GM21447 (cell line): ENCODE results near the gene GATA5.
"Not testable (repeated sequence)": the region's sequence is repeated elsewhere in the genome, so short reads cannot be mapped to it uniquely, and the experiment has no call there.

Source experiments
- ATAC-seq: cut with Tn5 transposase; IDR thresholded peaks from one replicate; pipeline ENCODE4 v1.9.1; 2021; ENCODE audit not compliant: unreplicated experiment

Gene GATA5

GRCh38 chr20:62505337-62506045 lies 29.7 kb upstream of the GATA5 start:
- ATAC-seq = no peak

DNA sequence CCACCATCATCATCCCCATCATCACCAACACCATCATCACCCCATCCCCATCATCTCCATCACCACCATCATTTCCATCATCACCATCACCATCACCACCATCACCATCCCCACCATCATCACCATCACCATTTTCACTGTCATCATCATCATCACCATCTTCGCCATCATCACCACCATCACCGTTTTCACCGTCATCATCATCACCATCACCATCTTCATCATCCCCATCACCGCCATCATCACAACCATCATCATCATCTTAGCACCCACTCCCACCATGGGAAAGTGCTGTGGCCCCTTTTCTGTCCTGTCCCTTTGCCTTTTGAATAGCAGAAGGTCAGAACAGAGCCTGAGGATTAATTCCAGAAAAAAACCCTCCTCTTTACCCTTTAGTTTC lies 28.5 kb upstream of the GATA5 start:
- ATAC-seq = no peak

- no peak for ATAC-seq
Observed at GRCh38 chr20:62503401-62504178, 27.8 kb upstream of the GATA5 start.

- no peak for ATAC-seq
Observed at GRCh38 chr20:62502496-62503095, 26.8 kb upstream of the GATA5 start.

DNA sequence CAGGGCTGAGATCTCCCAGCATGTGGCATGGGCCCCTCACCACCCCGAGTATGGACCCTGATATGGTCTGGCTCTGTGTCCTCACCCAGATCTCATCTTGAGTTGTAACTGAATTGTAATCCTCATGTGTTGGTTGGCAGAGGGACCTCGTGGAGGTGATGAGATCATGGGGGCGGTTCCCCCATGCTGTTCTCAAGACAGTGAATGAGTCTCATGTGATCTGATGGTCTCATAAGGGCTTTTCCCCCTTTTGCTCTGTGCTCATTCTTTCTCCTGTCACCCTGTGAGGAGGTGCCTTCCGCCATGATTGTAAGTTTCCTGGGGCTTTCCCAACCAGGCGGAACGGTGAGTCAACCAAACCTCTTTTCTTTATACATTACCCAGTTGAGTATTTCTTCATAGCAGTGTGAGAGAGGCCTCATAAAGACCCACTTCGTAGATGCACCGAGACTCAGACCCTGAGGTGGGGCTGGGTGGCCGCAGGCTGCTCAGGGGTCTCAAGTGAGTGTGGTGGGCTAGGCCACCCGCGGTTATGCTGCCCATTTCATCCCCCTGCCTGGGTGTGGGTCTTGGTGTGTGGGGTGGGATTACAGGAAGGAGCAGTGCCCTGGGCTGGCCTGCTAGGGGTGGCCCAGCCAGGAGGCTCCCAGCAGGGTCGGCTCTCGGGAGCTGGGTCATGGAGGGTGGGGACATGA lies 26.2 kb upstream of the GATA5 start:
- peak; percentile 64 for ATAC-seq

DNA sequence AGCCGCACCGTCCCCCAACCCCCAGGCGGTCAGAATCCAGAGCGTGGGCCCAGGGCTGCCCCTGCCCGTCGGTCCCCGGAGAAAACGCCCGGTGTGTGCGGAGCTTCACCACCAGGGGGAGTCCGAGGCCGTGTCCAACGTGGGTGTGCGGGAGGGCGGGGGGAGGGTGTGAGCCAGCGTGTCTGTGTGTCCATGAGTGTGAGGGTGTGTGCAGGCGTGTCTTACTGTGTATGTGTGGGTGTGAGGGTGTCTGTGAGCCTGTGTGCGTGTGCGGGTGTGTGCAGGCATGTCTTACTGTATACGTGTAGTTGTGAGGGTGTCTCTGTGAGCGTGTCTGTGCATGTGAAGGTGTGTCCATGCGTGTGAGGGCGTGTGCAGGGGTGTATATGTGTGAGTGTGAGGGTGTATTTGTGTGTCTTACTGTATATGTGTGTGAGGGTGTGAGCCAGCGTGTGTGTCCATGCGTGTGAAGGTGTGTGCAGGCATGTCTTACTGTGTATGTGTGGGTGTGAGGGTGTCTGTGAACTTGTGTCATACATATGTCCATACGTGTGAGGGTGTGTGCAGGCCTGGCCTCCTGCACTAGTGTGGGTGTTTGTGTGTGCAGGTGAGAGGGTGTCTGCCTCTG lies 24.6 kb upstream of the GATA5 start:
- no peak for ATAC-seq

- ATAC-seq = no peak
Observed at GRCh38 chr20:62499758-62500236, 24.0 kb upstream of the GATA5 start.

DNA sequence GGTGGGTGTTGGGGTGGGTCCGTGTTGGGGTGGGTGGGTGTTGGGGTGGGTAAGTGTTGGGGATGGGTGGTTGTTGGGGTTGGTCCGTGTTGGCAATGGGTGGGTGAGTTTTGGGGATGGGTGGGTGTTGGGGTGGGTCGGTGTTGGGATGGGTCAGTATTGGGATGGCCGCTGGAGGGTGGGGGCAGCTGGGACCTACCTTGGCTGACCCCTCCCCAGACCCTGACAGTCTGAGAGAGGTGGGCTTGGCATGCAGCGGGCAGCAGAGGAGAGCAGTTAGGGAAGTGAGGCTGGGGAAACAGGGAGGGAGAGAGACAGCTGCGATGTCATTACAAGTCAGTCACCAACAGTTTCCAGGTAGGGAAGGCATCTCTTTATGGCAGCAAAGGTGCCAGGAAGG lies 23.1 kb upstream of the GATA5 start:
- no peak for ATAC-seq

DNA sequence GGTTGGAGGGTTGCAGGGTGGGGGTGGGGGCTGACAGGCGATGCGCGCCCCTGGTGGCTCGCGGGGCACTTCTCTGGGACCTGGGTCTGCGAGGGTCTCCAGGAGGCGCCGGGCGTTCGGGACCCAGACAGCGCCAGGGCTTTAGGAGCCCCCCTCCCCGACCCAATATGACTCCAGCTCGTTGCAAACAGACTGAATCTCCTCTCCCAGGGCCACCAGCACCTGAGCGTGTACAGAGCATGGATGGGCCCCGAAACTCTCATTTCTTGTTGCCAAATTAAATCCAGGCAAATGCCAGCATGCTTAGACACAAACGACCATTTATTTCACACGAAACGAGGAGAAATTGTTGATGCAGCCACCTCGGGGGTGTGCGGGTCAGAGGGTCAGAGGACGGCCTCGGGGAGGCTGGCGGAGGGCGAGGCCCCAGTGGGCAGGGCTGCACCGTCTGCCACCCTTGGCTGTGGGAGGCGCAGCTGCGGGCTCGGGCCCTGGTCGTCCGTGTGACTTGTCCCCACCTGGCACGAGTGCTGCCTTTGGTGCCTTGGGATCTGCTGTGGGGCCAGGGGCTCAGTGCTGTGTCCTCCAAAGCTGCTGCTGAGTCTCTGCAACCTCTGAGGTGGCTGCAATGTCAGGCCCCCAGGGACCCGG lies 20.9 kb upstream of the GATA5 start:
- ATAC-seq = no peak

- no peak for ATAC-seq
Observed at GRCh38 chr20:62495749-62496567, 20.2 kb upstream of the GATA5 start.

GRCh38 chr20:62494980-62495748 lies 19.4 kb upstream of the GATA5 start:
- no peak for ATAC-seq

- no peak for ATAC-seq
Observed at GRCh38 chr20:62494537-62494936, 18.7 kb upstream of the GATA5 start.

DNA sequence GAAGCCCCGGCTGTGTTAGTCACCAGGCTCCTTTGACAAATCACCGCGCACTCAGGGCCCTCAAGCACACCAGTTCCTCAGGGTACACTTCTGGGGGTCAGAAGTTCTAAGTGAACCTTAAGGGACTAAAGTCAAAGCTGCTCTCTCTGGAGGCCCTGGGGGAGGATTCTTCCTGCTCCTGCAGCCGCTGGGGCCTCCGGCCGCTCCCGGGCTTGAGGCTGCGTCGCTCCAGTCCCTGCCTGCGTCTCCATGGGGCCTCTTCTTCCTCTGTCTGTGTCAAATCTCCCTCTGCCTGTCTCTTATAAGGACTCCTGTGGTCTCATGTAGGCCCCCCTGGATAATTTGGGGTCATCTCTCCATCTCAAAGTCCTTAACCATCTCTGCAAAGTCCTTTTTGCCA lies 18.1 kb upstream of the GATA5 start:
- ATAC-seq = no peak

- ATAC-seq = no peak
Observed at GRCh38 chr20:62493253-62493885, 17.6 kb upstream of the GATA5 start.

DNA sequence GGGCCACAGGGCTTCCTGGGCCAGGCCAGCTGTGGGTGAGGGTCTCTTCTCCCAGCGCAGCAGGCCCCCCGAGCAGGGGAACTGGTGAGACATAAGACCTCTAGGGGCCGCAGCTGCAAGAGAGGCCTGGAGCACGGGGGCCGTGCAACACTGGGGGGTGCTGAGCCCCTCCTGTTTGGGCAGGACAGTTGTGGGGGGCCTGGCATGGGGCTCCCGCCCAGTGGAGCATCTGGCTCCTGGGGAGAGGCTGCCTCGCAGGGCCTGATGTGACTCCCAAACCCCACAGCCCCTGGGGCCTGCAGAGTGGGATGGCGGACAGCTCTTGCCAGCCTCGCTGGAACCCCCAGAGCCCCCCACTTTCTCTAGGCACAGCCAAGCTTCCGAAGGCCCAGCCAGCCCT lies 16.9 kb upstream of the GATA5 start:
- ATAC-seq = no peak

DNA sequence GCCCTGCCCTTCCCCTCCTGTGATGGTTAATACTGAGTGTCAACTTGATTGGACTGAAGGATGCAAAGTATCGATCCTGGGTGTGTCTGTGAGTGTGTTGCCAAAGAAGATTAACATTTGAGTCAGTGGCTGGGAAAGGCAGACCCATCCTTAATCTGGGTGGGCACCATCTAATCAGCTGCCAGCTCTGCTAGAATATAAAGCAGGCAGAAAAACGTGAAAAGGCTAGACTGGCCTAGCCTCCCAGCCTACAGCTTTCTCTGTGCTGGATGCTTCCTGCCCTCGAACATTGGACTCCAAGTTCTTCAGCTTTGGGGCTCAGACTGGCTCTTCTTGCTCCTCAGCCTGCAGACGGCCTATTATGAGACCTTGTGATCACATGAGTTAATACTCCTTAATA lies 15.0 kb upstream of the GATA5 start:
- ATAC-seq = not testable (repeated sequence)

DNA sequence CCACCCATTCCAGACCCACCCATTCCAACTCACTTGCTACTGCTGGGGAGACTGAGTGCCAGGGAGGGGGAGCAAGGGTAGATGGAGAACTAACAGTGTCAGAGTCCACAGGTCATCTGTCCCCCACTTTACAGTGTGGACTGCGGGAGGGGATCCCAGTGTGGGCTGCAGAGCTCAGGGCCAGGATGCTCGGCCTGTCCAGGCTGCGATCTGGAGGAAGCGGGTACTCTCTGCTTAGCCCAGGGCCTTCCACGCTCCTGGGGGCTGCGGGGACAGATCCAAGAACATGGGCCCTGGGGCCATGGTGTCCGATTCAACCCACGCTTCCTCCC lies 14.1 kb upstream of the GATA5 start:
- ATAC-seq = no peak

DNA sequence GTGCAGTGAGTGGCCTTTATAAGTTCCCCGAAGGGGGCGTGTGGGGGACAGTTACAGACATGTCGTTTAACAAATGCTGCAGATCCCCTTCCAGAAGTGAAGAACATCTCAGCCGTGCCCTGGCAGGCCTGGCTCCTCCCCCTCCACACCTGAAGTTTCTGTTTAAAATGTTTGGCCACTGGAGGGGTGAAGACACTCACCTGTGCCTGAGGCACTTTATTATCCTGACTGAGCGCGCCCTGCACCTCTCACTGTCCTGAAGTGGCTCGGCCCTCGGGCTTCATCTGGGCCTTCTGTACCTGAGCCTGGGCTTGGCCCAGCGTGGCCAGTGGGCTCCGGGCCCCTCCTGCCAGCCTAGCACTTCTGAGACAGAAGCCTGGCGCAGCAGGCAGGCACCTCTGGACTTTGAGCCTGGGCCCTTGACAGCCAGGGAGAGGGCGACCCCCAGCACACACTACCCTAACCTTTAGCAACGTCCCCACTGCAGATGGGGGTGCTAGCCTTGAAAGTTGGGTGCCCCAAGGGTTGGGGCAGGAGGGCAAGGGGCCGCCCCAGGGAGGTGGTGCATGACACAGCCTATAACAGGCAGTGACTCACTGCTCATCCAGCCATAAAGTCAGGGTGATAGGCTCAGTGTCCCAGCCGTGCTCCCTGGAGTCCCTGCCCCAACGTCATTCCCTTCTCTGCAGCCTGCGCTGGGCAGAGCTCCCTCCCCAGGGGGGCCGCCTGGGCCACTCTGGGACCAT lies 13.6 kb upstream of the GATA5 start:
- no peak for ATAC-seq
